Mucosa of stomach (tissue), 1 donor: ENCODE results near the gene AIG1.

Experiments
- H3K27me3 ChIP-seq: one replicate; pipeline ENCODE4 v1.7.0; 2013; ENCODE audit warnings: mild to moderate bottlenecking, low read length; ENCODE audit not compliant: control insufficient read depth, insufficient read depth
- H3K36me3 ChIP-seq: one replicate; pipeline ENCODE4 v1.7.0; 2013; ENCODE audit warnings: low read length; ENCODE audit not compliant: control insufficient read depth, insufficient read depth
- H3K4me1 ChIP-seq: one replicate; pipeline ENCODE4 v1.7.0; 2013; ENCODE audit warnings: mild to moderate bottlenecking, low read length; ENCODE audit not compliant: control insufficient read depth, insufficient read depth
- H3K4me3 ChIP-seq: one replicate; pipeline ENCODE4 v1.7.0; 2013; ENCODE audit warnings: low read length
- H3K9ac ChIP-seq: one replicate; pipeline ENCODE4 v1.7.0; 2013; ENCODE audit warnings: mild to moderate bottlenecking, low read length, moderate library complexity
- H3K9me3 ChIP-seq: one replicate; pipeline ENCODE4 v1.7.0; 2013; ENCODE audit warnings: mild to moderate bottlenecking, low read length, moderate library complexity; ENCODE audit not compliant: control insufficient read depth
- donor health status: Pancreatic carcinoma.

The AIG1 gene

DNA sequence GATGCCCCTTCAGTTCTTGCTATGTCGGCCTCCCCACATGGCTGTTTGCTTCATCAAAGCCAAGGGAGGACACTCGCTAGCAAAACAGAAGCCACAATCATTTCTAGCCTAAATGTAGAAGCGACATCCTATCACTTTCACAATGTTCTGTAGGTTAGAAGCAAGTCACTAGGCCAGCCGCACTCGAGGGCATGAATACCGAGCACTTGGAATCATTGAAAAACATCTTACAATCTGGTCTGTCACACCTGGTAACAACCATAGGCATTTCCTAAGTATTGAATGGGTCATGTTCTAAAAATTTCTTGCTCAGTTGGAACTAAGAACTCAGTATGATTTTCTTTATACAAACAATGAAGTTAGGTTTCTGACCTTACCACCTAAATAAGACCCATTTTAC lies 192.3 kb downstream of the AIG1 start:
- H3K4me1 ChIP-seq: no peaks in the 10 kb centered on the region
- H3K4me3 ChIP-seq: no peak overlapping the region
- H3K27me3 ChIP-seq: no peaks in the 10 kb centered on the region
- no peaks in the 10 kb centered on the region for H3K36me3 ChIP-seq
- H3K9ac ChIP-seq: no peak overlapping the region
- H3K9me3 ChIP-seq: no peaks in the 10 kb centered on the region

DNA sequence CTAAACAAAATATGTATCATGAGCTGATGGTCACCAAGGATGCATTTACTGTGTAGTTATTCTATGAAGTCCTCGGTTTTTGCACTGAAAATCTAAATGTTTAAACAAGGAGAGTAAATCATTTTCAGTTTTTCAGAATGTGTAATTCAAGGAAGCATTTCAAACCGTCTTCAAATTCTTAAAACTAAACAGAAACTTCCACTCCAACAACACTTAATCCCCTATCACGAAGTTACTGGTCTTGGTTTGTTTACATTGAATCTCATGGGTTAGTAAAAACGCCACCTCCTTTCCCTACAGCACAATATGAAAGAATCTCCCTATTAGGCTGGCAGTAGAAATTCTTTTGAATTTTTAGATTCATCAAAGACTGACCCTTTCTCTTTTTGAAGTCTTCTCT lies 192.9 kb downstream of the AIG1 start:
- Histone ChIP-seq H3K4me1 (no peaks in the 10 kb centered on the region), H3K9me3 (no peaks in the 10 kb centered on the region), H3K9ac (no peak overlapping the region), H3K27me3 (no peaks in the 10 kb centered on the region), H3K4me3 (no peak overlapping the region), H3K36me3 (no peaks in the 10 kb centered on the region)

DNA sequence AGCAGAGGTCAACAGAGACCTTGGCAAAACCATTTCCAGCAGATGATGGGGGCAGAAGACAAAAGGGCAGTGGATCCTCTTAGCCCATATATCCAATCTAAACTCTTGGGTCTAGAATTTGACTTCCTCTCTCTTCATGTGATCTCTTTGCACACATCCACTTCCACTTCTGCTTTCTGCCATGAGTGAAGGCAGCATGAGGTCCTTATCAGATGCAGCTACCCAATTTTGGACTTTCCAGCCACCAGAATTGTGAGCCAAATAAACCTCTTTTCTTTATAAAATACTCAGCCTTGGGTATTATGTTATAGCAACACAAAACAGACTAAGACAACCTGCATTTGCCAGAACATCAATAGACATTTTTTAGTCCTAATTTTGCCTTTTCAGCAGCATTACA lies 198.3 kb downstream of the AIG1 start:
- no peaks in the 10 kb centered on the region for H3K36me3 ChIP-seq
- H3K4me1 ChIP-seq: no peaks in the 10 kb centered on the region
- no peak overlapping the region for H3K4me3 ChIP-seq
- H3K9me3 ChIP-seq: no peaks in the 10 kb centered on the region
- no peak overlapping the region for H3K9ac ChIP-seq
- no peaks in the 10 kb centered on the region for H3K27me3 ChIP-seq

DNA sequence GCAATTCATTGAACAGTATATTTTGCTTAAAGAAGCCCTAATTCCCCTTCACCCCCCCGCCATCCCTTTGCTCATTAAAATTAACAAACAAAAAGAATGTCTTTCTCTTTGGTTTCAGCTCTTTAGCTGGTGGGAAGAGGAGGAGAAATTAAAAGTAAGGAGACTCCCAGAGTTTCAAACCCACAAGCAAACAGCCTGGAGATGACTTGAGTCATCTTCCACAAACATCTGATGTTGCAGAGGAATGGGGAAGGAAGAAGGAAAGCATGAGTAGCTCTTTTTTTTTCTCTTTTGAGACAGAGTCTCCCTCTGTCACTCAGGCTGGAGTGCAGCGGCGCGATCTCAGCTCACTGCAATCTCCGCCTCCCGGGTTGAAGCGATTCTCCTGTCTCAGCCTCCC lies 200.2 kb downstream of the AIG1 start:
- no peaks in the 10 kb centered on the region for H3K36me3 ChIP-seq
- H3K9me3 ChIP-seq: no peaks in the 10 kb centered on the region
- H3K4me3 ChIP-seq: no peak overlapping the region
- no peaks in the 10 kb centered on the region for H3K4me1 ChIP-seq
- H3K27me3 ChIP-seq: no peaks in the 10 kb centered on the region
- no peak overlapping the region for H3K9ac ChIP-seq

DNA sequence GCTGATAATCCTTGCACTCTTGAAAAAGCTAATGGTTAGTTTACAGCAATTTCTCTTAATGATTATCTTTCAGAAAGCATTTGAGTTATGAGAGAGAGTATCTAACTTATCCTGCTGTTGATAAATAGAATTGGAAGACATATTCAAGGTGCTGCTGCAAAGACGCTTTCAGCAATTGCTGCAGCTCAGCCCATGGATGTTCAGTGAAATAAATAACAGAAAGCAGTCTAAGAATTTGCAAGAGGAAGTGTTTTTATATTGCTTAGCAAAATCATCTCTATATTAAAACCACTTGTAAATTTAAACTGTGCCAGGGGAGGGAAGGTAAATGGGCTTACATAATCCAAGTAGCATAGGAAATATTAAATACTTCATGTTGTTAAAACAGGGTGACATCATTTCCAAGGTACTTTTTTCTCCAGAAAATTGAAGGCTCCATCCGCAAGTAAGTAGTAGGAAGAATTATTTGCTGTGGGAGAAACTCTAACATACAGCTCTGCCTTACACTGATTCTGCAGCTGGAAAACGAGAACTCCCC lies 201.3 kb downstream of the AIG1 start:
- Histone ChIP-seq H3K27me3 (no peaks in the 10 kb centered on the region), H3K9ac (no peak overlapping the region), H3K4me3 (no peak overlapping the region), H3K9me3 (no peaks in the 10 kb centered on the region), H3K36me3 (no peaks in the 10 kb centered on the region), H3K4me1 (no peaks in the 10 kb centered on the region)

DNA sequence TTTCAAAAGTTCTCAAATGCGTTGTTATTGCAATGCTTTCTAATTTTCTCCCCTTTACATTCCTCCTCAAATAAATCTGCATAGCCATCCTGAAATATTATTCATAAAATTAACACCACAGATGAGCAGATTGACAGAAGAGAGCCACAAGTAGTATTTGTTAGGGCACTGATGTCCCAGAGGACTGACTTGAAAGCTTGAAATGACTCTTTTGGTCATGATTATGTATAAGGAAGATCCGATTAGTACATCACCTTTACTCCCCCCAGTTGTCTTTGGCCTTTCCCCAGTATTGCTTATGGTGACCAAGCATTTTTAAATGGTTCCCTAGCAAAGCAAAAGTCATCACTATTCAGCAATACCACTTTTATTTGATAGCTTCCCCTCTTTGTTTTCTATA lies 202.2 kb downstream of the AIG1 start:
- Histone ChIP-seq H3K4me3 (no peak overlapping the region), H3K27me3 (no peaks in the 10 kb centered on the region), H3K4me1 (no peaks in the 10 kb centered on the region), H3K36me3 (no peaks in the 10 kb centered on the region), H3K9ac (no peak overlapping the region), H3K9me3 (no peaks in the 10 kb centered on the region)

DNA sequence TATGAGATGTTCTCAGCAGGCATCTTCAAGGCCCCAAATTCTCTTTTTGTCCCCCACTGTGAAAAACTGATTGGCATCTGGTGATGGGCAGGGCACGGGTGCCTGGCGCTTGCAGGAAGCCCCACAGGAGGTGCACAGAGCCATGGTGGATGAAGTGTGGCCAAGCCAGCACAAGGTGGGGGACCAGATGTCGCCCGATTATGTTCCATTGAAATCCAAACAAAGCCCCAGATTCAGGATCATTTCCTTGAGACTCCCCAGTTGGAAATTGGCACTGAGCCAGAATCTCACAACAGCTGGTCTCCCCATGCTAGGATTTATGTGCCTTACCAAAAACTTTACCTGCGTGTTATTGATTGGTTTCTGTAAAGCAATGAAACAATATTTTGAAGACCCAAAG lies 203.7 kb downstream of the AIG1 start:
- Histone ChIP-seq H3K4me1 (no peaks in the 10 kb centered on the region), H3K36me3 (no peaks in the 10 kb centered on the region), H3K9me3 (no peaks in the 10 kb centered on the region), H3K4me3 (no peak overlapping the region), H3K9ac (no peak overlapping the region), H3K27me3 (no peaks in the 10 kb centered on the region)

DNA sequence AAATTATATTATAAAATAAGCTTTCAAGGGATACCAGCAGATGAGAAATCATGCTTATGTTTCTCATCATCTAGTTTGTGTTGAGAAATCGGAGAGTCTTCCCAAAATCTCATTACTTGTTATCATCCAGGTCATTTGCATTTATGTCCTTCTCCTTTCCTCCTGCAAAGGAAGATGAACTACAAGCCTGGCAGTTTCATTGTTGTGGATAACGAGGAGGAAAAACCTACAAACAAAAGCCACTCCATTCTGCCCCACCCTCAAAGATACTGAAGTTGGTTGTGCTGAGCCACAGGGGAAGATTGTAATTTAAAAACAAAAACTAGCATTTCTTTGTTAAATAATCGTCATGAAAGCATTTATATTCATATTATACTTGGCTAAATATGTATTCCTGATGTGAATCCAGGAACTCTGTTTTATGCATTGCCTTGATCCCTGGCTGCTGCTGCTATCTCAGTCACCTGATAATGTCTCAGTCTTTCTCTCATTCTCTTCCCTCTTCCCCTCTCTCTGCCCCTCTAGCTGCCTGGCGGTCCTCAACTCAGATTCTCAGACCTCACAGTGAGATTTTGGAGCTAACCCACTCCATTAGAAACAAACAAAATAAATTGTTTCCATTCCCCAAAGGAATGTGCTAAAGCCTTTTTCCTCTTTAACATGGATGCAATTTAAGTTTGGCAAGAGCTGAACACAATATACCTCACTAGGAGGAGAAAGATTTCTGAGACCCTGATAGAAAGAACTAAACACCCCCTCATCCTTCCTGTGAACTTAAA lies 204.5 kb downstream of the AIG1 start:
- H3K9me3 ChIP-seq: no peaks in the 10 kb centered on the region

DNA sequence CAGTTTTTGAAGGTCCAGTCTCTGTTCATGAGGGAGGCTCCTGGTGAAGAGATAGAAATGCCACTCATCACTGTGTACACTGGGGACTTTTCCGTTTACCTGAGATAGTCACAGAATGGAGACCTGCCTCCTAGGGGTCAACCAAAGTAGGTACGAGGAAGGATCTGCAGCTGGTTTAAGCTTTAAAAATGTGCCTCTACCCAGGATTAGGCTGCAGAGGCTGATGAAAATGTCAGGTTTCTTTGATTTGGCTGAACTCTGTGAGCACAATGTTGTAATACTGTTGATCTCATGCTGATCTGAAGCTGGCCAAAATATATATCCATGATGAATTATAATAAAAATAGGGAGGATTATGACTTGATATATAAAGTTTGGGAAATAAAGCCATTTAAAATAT lies 207.1 kb downstream of the AIG1 start:
- H3K4me3 ChIP-seq: no peak overlapping the region
- H3K27me3 ChIP-seq: no peaks in the 10 kb centered on the region
- H3K9me3 ChIP-seq: no peaks in the 10 kb centered on the region
- no peak overlapping the region for H3K9ac ChIP-seq
- no peaks in the 10 kb centered on the region for H3K4me1 ChIP-seq
- H3K36me3 ChIP-seq: no peaks in the 10 kb centered on the region

More for the DNA sequence above, 204.5 kb downstream of the AIG1 start:
- no peaks in the 10 kb centered on the region for H3K4me1 ChIP-seq
- H3K9ac ChIP-seq: no peak overlapping the region
- no peak overlapping the region for H3K4me3 ChIP-seq
- no peaks in the 10 kb centered on the region for H3K36me3 ChIP-seq
- H3K27me3 ChIP-seq: no peaks in the 10 kb centered on the region

DNA sequence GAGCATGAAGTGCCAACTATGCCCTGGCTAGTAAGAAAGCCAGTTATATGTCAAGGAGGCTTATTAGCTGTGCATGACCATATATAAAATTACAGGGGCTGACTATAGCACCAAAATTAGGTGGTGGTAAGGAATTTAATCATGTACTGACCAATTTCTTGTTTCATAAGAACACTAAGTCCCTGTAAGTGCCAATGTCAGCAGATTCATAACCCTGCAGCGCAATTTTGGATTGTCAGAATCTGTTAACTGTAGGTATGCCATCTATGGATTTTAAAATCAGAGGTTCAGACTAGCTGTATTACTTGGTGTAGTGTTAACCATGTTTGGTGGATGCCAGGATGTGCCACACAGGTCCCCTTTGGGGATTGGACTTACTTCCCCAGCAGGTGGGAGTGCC lies 207.8 kb downstream of the AIG1 start:
- no peaks in the 10 kb centered on the region for H3K9me3 ChIP-seq
- H3K4me3 ChIP-seq: no peak overlapping the region
- no peak overlapping the region for H3K9ac ChIP-seq
- no peaks in the 10 kb centered on the region for H3K36me3 ChIP-seq
- no peaks in the 10 kb centered on the region for H3K27me3 ChIP-seq
- no peaks in the 10 kb centered on the region for H3K4me1 ChIP-seq

DNA sequence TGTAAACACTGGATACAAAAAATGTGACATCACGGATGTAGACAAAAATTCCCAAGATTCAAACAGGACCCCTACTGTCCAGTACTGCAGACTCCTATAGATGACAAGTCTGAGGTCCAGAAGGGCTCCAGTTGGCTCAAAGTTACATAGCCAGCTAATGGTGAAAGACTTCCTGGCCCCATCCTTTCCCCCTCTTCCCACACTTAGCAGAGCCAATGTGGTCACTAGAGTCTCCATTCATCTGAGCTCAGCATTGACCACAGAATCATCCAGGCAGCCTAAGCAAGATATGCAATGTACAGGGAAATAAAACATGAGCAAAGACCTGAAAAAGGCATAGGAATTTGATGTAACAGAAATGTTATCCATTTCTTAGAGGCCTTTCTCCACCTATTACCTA lies 209.3 kb downstream of the AIG1 start:
- Histone ChIP-seq H3K36me3 (no peaks in the 10 kb centered on the region), H3K9me3 (no peaks in the 10 kb centered on the region), H3K4me3 (no peak overlapping the region), H3K27me3 (no peaks in the 10 kb centered on the region), H3K4me1 (no peaks in the 10 kb centered on the region), H3K9ac (no peak overlapping the region)

DNA sequence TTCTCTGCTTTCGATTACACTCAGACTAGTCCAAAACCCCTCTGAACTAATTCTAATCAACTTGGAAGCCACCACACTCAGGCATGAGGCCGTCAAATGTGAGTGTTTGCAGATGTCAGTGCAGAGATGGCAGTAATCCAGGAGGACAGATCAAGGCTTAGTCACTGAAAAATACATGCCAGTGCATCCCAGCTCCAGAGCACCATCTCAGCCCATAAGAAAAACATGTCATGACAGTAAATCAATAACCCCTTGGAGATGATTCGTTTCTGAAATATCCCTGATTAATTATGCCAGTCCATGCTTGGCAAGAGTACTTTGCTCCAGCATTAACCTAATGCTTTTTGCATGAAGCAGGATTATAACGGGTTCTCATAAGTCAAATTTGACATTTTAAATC lies 210.3 kb downstream of the AIG1 start:
- Histone ChIP-seq H3K4me1 (no peaks in the 10 kb centered on the region), H3K36me3 (no peaks in the 10 kb centered on the region), H3K9me3 (no peaks in the 10 kb centered on the region), H3K27me3 (no peaks in the 10 kb centered on the region), H3K4me3 (no peak overlapping the region), H3K9ac (no peak overlapping the region)

DNA sequence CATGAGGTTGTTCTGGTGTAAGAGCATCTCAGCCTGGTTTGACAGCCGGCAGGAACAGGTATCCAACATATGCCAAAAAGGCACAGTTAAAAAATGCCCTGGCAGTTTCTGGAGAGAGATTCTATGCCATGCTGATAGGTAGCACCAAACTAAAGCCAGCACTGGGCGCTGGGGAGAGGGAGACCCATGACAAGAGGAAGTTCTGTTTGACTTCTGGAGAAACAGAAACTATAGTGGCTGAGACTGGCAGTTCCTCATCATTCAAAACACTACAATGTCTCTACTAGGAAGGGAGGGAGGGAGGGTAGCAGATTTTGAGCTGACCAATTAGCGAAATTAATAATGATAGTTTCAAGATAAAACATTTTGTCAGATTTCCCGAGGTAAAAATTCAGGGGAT lies 215.7 kb downstream of the AIG1 start:
- H3K9me3 ChIP-seq: no peaks in the 10 kb centered on the region
- H3K27me3 ChIP-seq: no peaks in the 10 kb centered on the region
- no peak overlapping the region for H3K4me3 ChIP-seq
- H3K36me3 ChIP-seq: no peaks in the 10 kb centered on the region
- no peak overlapping the region for H3K9ac ChIP-seq
- H3K4me1 ChIP-seq: no peaks in the 10 kb centered on the region
